H1 (cell line): ENCODE data around the gene ALK. TPM values are rescaled to one million over a fixed set of nuclear protein-coding genes. Genes with fewer than 3 reads are reported as not detected.

Experiments
- CTCF ChIA-PET: fragments of 300-600 bp; sonication (Branson Sonifier 250); formaldehyde crosslinking; loops from one replicate; lab custom pipeline; 2021; ENCODE audit not compliant: partially characterized antibody; lab: Charles Lee
- POLR2A ChIA-PET: fragments of 300-600 bp; sonication (Branson Sonifier 250); formaldehyde crosslinking; loops from one replicate; lab custom pipeline; 2021; ENCODE audit warnings: inconsistent platforms; ENCODE audit not compliant: partially characterized antibody; lab: Charles Lee
- DNase-seq, 2 experiments: peaks; one replicate each; pipeline versions ENCODE4 v3.0.0 to v3.0.0-alpha.2; 2010 to 2022; ENCODE audit warnings: low spot score in 2 of 2, low read depth in 1 of 2, mixed read lengths in 1 of 2
- FAIRE-seq: peaks from 2 replicates; lab custom pipeline; 2011; peaks lifted over from hg19 to GRCh38; lab: Jason Lieb, UNC
- H2AFZ ChIP-seq: 2 replicates; pipeline ENCODE4 v1.8.1; 2012; ENCODE audit warnings: low read length, inconsistent platforms
- H2AK5ac ChIP-seq: 2 replicates; pipeline ENCODE4 v1.6.1; 2013; ENCODE audit warnings: low read depth, low read length
- H2BK120ac ChIP-seq: replicated peaks from 2 replicates; pipeline ENCODE3; 2013; ENCODE audit warnings: low read depth, low read length, inconsistent platforms
- H2BK12ac ChIP-seq: 2 replicates; pipeline ENCODE4 v1.6.1; 2013; ENCODE audit warnings: low read depth, low read length
- H2BK15ac ChIP-seq: 2 replicates; pipeline ENCODE4 v1.6.1; 2013; ENCODE audit warnings: low read length
- H2BK20ac ChIP-seq: 2 replicates; pipeline ENCODE4 v1.6.1; 2013; ENCODE audit warnings: low read length
- H2BK5ac ChIP-seq: 2 replicates; pipeline ENCODE4 v1.6.1; 2013; ENCODE audit warnings: low read depth, low read length
- H3K14ac ChIP-seq: 2 replicates; pipeline ENCODE4 v1.6.1; 2013; ENCODE audit warnings: inconsistent platforms; ENCODE audit not compliant: insufficient read length
- H3K18ac ChIP-seq: 2 replicates; pipeline ENCODE4 v1.6.1; 2013; ENCODE audit warnings: low read length; ENCODE audit errors: extremely low read depth
- H3K23ac ChIP-seq: 2 replicates; pipeline ENCODE4 v1.6.1; 2013; ENCODE audit warnings: inconsistent platforms; ENCODE audit not compliant: insufficient read length
- H3K23me2 ChIP-seq: 2 replicates; pipeline ENCODE4 v1.6.1; 2013; ENCODE audit warnings: low read depth, low read length
- H3K27ac ChIP-seq: 2 replicates; pipeline ENCODE4 v1.6.1; 2011; ENCODE audit warnings: low read depth, low read length, inconsistent platforms
- H3K27me3 ChIP-seq, 4 experiments: replicated peaks in 1 of 4; 1 replicate in 1 of 4; 2 replicates in 3 of 4; pipeline versions ENCODE4 v1.6.1 to v1.8.1; 2011 to 2013; ENCODE audit warnings: low read length in 3 of 4, mild to moderate bottlenecking in 3 of 4, inconsistent platforms in 2 of 4, mixed read lengths in 2 of 4, moderate library complexity in 1 of 4; ENCODE audit not compliant: control insufficient read depth in 3 of 4, insufficient read depth in 3 of 4; ENCODE audit errors: extremely low read depth in 1 of 4
- H3K36me3 ChIP-seq, 4 experiments: 2 replicates each; pipeline versions ENCODE4 v1.6.1 to v1.8.1; 2011 to 2013; ENCODE audit warnings: mild to moderate bottlenecking in 4 of 4, low read length in 3 of 4, moderate library complexity in 2 of 4, control low read depth in 1 of 4, inconsistent platforms in 1 of 4; ENCODE audit not compliant: insufficient read depth in 4 of 4, control insufficient read depth in 2 of 4
- H3K4ac ChIP-seq: replicated peaks from 2 replicates; pipeline ENCODE3; 2013; ENCODE audit warnings: low read length, low read depth, mixed read lengths, inconsistent platforms; ENCODE audit not compliant: insufficient read length
- H3K4me1 ChIP-seq, 4 experiments: replicated peaks in 1 of 4; 1 replicate in 1 of 4; 2 replicates in 3 of 4; pipeline versions ENCODE4 v1.6.1 to v1.8.1; 2011 to 2013; ENCODE audit warnings: low read length in 3 of 4, inconsistent platforms in 2 of 4, mixed read lengths in 1 of 4; ENCODE audit not compliant: insufficient read depth in 4 of 4, control insufficient read depth in 3 of 4
- H3K4me2 ChIP-seq, 2 experiments: 2 replicates each; pipeline versions ENCODE4 v1.6.1 to v1.8.1; 2011 to 2013; ENCODE audit warnings: low read depth in 2 of 2, low read length in 2 of 2, control low read depth in 1 of 2, inconsistent platforms in 1 of 2, mild to moderate bottlenecking in 1 of 2; ENCODE audit not compliant: insufficient read depth in 1 of 2
- H3K4me3 ChIP-seq, 4 experiments: fragments of 200-600, 300-600 bp in 1 of 4; sonication (generic), shearing (Covaris generic), sonication (Bioruptor Twin) in 1 of 4; 2 replicates each; pipeline versions ENCODE4 v1.5.1 to v1.8.1; 2011 to 2016; ENCODE audit warnings: low read length in 4 of 4, low read depth in 3 of 4, control low read depth in 2 of 4, inconsistent platforms in 2 of 4, mild to moderate bottlenecking in 2 of 4, mixed read lengths in 1 of 4, moderate library complexity in 1 of 4; ENCODE audit not compliant: insufficient read depth in 2 of 4; ENCODE audit errors: extremely low read depth in 1 of 4
- H3K56ac ChIP-seq: replicated peaks from 2 replicates; pipeline ENCODE3; 2013; ENCODE audit warnings: low read depth, mild to moderate bottlenecking, mixed read lengths, low read length, inconsistent platforms; ENCODE audit not compliant: insufficient read length
- H3K79me1 ChIP-seq: 2 replicates; pipeline ENCODE4 v1.6.1; 2013; ENCODE audit warnings: low read depth, low read length, control low read depth
- H3K79me2 ChIP-seq, 2 experiments: 2 replicates each; pipeline versions ENCODE4 v1.6.1 to v1.8.1; 2012 to 2013; ENCODE audit warnings: low read length in 2 of 2, mild to moderate bottlenecking in 2 of 2, inconsistent platforms in 1 of 2; ENCODE audit not compliant: insufficient read depth in 2 of 2, control insufficient read depth in 1 of 2
- H3K9ac ChIP-seq, 4 experiments: replicated peaks in 1 of 4; 1 replicate in 1 of 4; 2 replicates in 3 of 4; pipeline versions ENCODE4 v1.6.1 to v1.8.1; 2011 to 2013; ENCODE audit warnings: low read depth in 3 of 4, low read length in 3 of 4, control low read depth in 2 of 4, mild to moderate bottlenecking in 2 of 4, moderate library complexity in 2 of 4, inconsistent platforms in 1 of 4; ENCODE audit errors: extremely low read depth in 1 of 4
- H3K9me3 ChIP-seq, 2 experiments: 2 replicates each; pipeline versions ENCODE4 v1.6.1 to v1.8.1; 2012 to 2013; ENCODE audit warnings: mild to moderate bottlenecking in 2 of 2, moderate library complexity in 2 of 2, control low read depth in 1 of 2, inconsistent platforms in 1 of 2, low read depth in 1 of 2, low read length in 1 of 2, mixed read lengths in 1 of 2; ENCODE audit not compliant: insufficient read depth in 2 of 2
- H4K20me1 ChIP-seq, 2 experiments: replicated peaks in 1 of 2; 2 replicates each; pipeline versions ENCODE3 to v1.8.1; 2011 to 2013; ENCODE audit warnings: inconsistent platforms in 2 of 2, low read length in 2 of 2, mild to moderate bottlenecking in 1 of 2; ENCODE audit not compliant: insufficient read depth in 2 of 2, control insufficient read depth in 1 of 2
- H4K5ac ChIP-seq: 2 replicates; pipeline ENCODE4 v1.6.1; 2013; ENCODE audit warnings: low read length, low read depth, mixed read lengths, inconsistent platforms; ENCODE audit not compliant: insufficient read length
- H4K8ac ChIP-seq: 2 replicates; pipeline ENCODE4 v1.8.0; 2013; ENCODE audit warnings: mild to moderate bottlenecking, moderate library complexity, low read length, inconsistent platforms; ENCODE audit not compliant: insufficient read depth; ENCODE audit errors: extremely low read depth
- H4K91ac ChIP-seq: replicated peaks from 2 replicates; pipeline ENCODE3; 2013; ENCODE audit warnings: low read length, mixed read lengths, inconsistent platforms; ENCODE audit not compliant: insufficient read length
- ATF3 ChIP-seq: IDR thresholded peaks from 2 replicates; pipeline ENCODE4 v1.6.1; 2011; ENCODE audit warnings: low read depth, mild to moderate bottlenecking, low read length; ENCODE audit not compliant: insufficient read depth
- BACH1 ChIP-seq: IDR thresholded peaks from 2 replicates; pipeline ENCODE4 v1.6.1; 2012; ENCODE audit warnings: low read length, improper control_type of control experiment
- CBX8 ChIP-seq: fragments of 300-800, 300-1000 bp; sonication (generic); IDR thresholded peaks from 2 replicates; pipeline ENCODE4 v1.7.1; 2016; ENCODE audit warnings: low read depth, low read length, borderline replicate concordance
- CHD2 ChIP-seq: IDR thresholded peaks from 2 replicates; pipeline ENCODE4 v1.6.1; 2012; ENCODE audit warnings: low read length, improper control_type of control experiment
- CTBP2 ChIP-seq: IDR thresholded peaks from 2 replicates; pipeline ENCODE4 v1.7.0; 2011; ENCODE audit warnings: borderline replicate concordance, mild to moderate bottlenecking, moderate library complexity, mixed read lengths, low read length; ENCODE audit not compliant: insufficient read depth, insufficient read length
- MAFK ChIP-seq: IDR thresholded peaks from 2 replicates; pipeline ENCODE4 v1.6.1; 2012; ENCODE audit warnings: low read depth, mild to moderate bottlenecking, improper control_type of control experiment, low read length
- POLR2A ChIP-seq, 2 experiments: IDR thresholded peaks; 1 replicate in 1 of 2; 2 replicates in 1 of 2; pipeline ENCODE4 v1.6.1; 2011; ENCODE audit warnings: low read depth in 2 of 2, low read length in 2 of 2, mild to moderate bottlenecking in 2 of 2; ENCODE audit errors: control extremely low read depth in 1 of 2
- POU5F1 ChIP-seq: IDR thresholded peaks from 2 replicates; pipeline ENCODE4 v1.6.1; 2011; ENCODE audit warnings: low read depth, mild to moderate bottlenecking, low read length, moderate library complexity
- RFX5 ChIP-seq: IDR thresholded peaks from 2 replicates; pipeline ENCODE4 v1.6.1; 2011; ENCODE audit warnings: low read depth, low read length, improper control_type of control experiment, borderline replicate concordance
- SIN3A ChIP-seq, 2 experiments: IDR thresholded peaks in 1 of 2; conservative IDR thresholded peaks in 1 of 2; 2 replicates each; pipeline ENCODE4 v1.6.1; 2011 to 2012; ENCODE audit warnings: low read length in 2 of 2, improper control_type of control experiment in 1 of 2, low read depth in 1 of 2, mild to moderate bottlenecking in 1 of 2
- SP4 ChIP-seq: IDR thresholded peaks from 2 replicates; pipeline ENCODE4 v1.6.1; 2012; ENCODE audit warnings: low read length, inconsistent platforms
- YY1 ChIP-seq: IDR thresholded peaks from 2 replicates; pipeline ENCODE4 v1.6.1; 2011; ENCODE audit warnings: low read depth, mild to moderate bottlenecking, low read length
- WGBS, 2 experiments: shearing (Covaris generic) in 1 of 2; methylation state at CpG; one replicate each; pipeline versions ENCODE4 v1.1.6 to v1.1.7; 2013 to 2015; ENCODE audit warnings: low lambda C conversion rate in 2 of 2, mixed read lengths in 2 of 2, inconsistent platforms in 1 of 2, low coverage in 1 of 2, missing lambda C conversion rate in 1 of 2; ENCODE audit not compliant: insufficient replicate concordance in 2 of 2, insufficient coverage in 1 of 2, insufficient read length in 1 of 2; ENCODE audit errors: extremely low coverage in 1 of 2, missing lambda C conversion rate in 1 of 2; 5-methylcytosine and 5-hydroxymethylcytosine counted together
- polyA plus RNA-seq, 7 experiments: library from polyadenylated mRNA; depleted of rRNA in 3 of 7; stranded (reverse) in 5 of 7; unstranded in 2 of 7; fragments of >200 nt in 5 of 7; fragments of 200-250 nt in 2 of 7; gene quantifications; 1 replicate in 5 of 7; 2 replicates in 1 of 7; 4 replicates in 1 of 7; pipeline versions ENCODE4 v1.2.1 to v1.2.3, GENCODE V29; 2011 to 2013; ENCODE audit warnings: missing spikeins in 2 of 7, mixed read lengths in 2 of 7
- total RNA-seq: library from RNA; stranded (reverse); fragmentation: NEBNext Ultra II Directional; extraction: Animal tissue kit (Norgen Biotek cat#: 25700); gene quantifications from 2 replicates; pipeline ENCODE4 v1.2.1, GENCODE V29; 2021

ALK gene
- total and polyA plus RNA-seq, 2 of the 8 experiments (the other 6 are each of a cell fraction or from before 2014, with no cell fraction given) = 0.02 to 0.09 TPM

- CTCF ChIA-PET = interaction anchor here (0.8 to 2.8 kb wide), 4 partner anchors 8 to 283 kb away, joined by 3 to 12 read pairs (median 7); no protein-coding TSS in a partner anchor
- TF ChIP-seq ATF3 (no peak), SP4 (no peak), BACH1 (no peak), YY1 (no peak), POU5F1 (no peak), POLR2A (IDR thresholded peaks at IDR 0.05; ENCODE audit: control extremely low read depth in 1 of 2, low read depth in 2 of 2, low read length in 2 of 2) (no peak), MAFK (no peak), CBX8 (no peak), CHD2 (no peak), RFX5 (no peak), CTBP2 (no peak), SIN3A (conservative IDR thresholded peaks at IDR 0.05 in 1 of 2, IDR thresholded peaks at IDR 0.05 in 1 of 2; ENCODE audit: low read depth in 1 of 2, low read length in 2 of 2) (no peak)
Measured at GRCh38 chr2:29336341-29337241, 584.8 kb downstream of the ALK start.

More at GRCh38 chr2:29336341-29337241, 584.8 kb downstream of the ALK start:
- H4K91ac ChIP-seq = no peak overlapping the region
- no peak overlapping the region for H3K27ac ChIP-seq
- no peaks in the 10 kb centered on the region for H3K9me3 ChIP-seq
- no peaks in the 10 kb centered on the region for H3K79me1 ChIP-seq
- no peak overlapping the region for H2BK12ac ChIP-seq
- no peak overlapping the region for H2BK20ac ChIP-seq
- POLR2A ChIA-PET = no interaction called here
- no peak overlapping the region for H3K18ac ChIP-seq
- no peak overlapping the region for H2BK5ac ChIP-seq
- H2AFZ ChIP-seq = 0 out of 2 replicates have a peak overlapping the region, but pooled peaks have one; percentile 30
- no peak overlapping the region for H2AK5ac ChIP-seq
- DNase-seq (no peak), FAIRE-seq (no peak)
- no peak overlapping the region for H3K14ac ChIP-seq
- no peaks in the 10 kb centered on the region for H3K36me3 ChIP-seq
- no peak overlapping the region for H3K4me2 ChIP-seq
- H2BK120ac ChIP-seq = no peak overlapping the region
- H3K4me3 ChIP-seq = no peak overlapping the region
- H3K23ac ChIP-seq = no peak overlapping the region
- no peaks in the 10 kb centered on the region; a peak in 1 of 7 replicates for H3K4me1 ChIP-seq
- 87% methylated on average over 10 of the region's 10 CpGs; no CpG with 5 or more reads in 1 of the 2 experiments for WGBS, 2 experiments
- no peaks in the 10 kb centered on the region for H3K27me3 ChIP-seq
- no peak overlapping the region for H4K5ac ChIP-seq
- H3K56ac ChIP-seq = no peak overlapping the region
- no peak overlapping the region for H3K4ac ChIP-seq
- no peaks in the 10 kb centered on the region for H3K79me2 ChIP-seq
- H2BK15ac ChIP-seq = no peak overlapping the region
- no peak overlapping the region for H3K9ac ChIP-seq
- no peaks in the 10 kb centered on the region for H3K23me2 ChIP-seq
- H4K8ac ChIP-seq = no peak overlapping the region
- no peaks in the 10 kb centered on the region for H4K20me1 ChIP-seq
